HepG2 (cell line): Measurements from ENCODE around the gene HHLA2. TPM values are rescaled to one million over a fixed set of nuclear protein-coding genes. Genes with fewer than 3 reads are reported as not detected.

ENCODE experiments used
- ATAC-seq: fragments of 200-7000 bp; cut with Tn5 transposase; 3 replicates; pipeline ENCODE4 v1.9.1; 2020; ENCODE audit warnings: mild to moderate bottlenecking, moderate library complexity
- BruUV-seq: library from RNA; stranded (reverse); fragments of 400-500 nt; replicated peaks from 2 replicates; lab custom pipeline; 2021; lab: Mats Ljungman, UMichigan
- CTCF ChIA-PET: fragments of 300-600 bp; formaldehyde crosslinking; extraction: SDS; loops from one replicate; lab custom pipeline; 2021; ENCODE audit warnings: low total read pairs, inconsistent platforms, low intra/inter-chr PET ratio; lab: Yijun Ruan, JAX
- POLR2A ChIA-PET: fragments of 350-600 bp; sonication (Branson Sonifier 250); formaldehyde crosslinking; loops from one replicate; lab custom pipeline; 2020; ENCODE audit warnings: antibody characterized with exemption, inconsistent platforms; lab: Yijun Ruan, JAX
- DNase-seq: peaks from one replicate; pipeline ENCODE4 v3.0.0-alpha.2; 2015; ENCODE audit warnings: low spot score
- FAIRE-seq: peaks from 3 replicates; lab custom pipeline; 2011; peaks lifted over from hg19 to GRCh38; lab: Jason Lieb, UNC
- H2AFZ ChIP-seq: one replicate; pipeline ENCODE4 v1.6.1; 2011; ENCODE audit warnings: low read length, inconsistent platforms
- H3K27ac ChIP-seq: fragments of 300-600 bp; 3 replicates; pipeline ENCODE4 v1.8.0; 2011; ENCODE audit warnings: mixed run types, mild to moderate bottlenecking, mixed read lengths, low read length, inconsistent platforms; ENCODE audit not compliant: insufficient read depth; ENCODE audit errors: extremely low read length
- H3K27me3 ChIP-seq, 2 experiments: fragments of 200-600 bp in 1 of 2; 2 replicates in 1 of 2; 3 replicates in 1 of 2; pipeline versions ENCODE4 v1.6.0 to v1.8.0; 2011; ENCODE audit warnings: low read length in 2 of 2, mild to moderate bottlenecking in 2 of 2, moderate library complexity in 2 of 2, inconsistent platforms in 1 of 2; ENCODE audit not compliant: insufficient read depth in 2 of 2, control insufficient read depth in 1 of 2
- H3K36me3 ChIP-seq, 2 experiments: fragments of 200-600 bp in 1 of 2; replicated peaks in 1 of 2; 2 replicates in 1 of 2; 3 replicates in 1 of 2; pipeline versions ENCODE4 v1.5.1 to v1.8.0; 2011; ENCODE audit warnings: low read length in 2 of 2, inconsistent platforms in 1 of 2; ENCODE audit not compliant: insufficient read depth in 2 of 2, control insufficient read depth in 1 of 2
- H3K4me1 ChIP-seq: 2 replicates; pipeline ENCODE4 v1.5.1; 2012; ENCODE audit warnings: low read length, inconsistent platforms; ENCODE audit not compliant: insufficient read depth
- H3K4me2 ChIP-seq: 2 replicates; pipeline ENCODE4 v1.6.0; 2011; ENCODE audit warnings: low read depth, low read length, inconsistent platforms
- H3K4me3 ChIP-seq, 3 experiments: fragments of 200-600 bp in 1 of 3; sonication (generic), shearing (Covaris generic) in 1 of 3; replicated peaks in 1 of 3; 2 replicates each; pipeline ENCODE4 v1.5.1; 2011 to 2016; ENCODE audit warnings: low read length in 3 of 3, inconsistent platforms in 2 of 3, low read depth in 2 of 3, mild to moderate bottlenecking in 2 of 3, control low read depth in 1 of 3, mixed read lengths in 1 of 3; ENCODE audit not compliant: insufficient read depth in 1 of 3
- H3K79me2 ChIP-seq: one replicate; pipeline ENCODE4 v1.6.1; 2011; ENCODE audit warnings: low read length, inconsistent platforms; ENCODE audit not compliant: insufficient read depth
- H3K9ac ChIP-seq: 2 replicates; pipeline ENCODE4 v1.6.0; 2011; ENCODE audit warnings: mild to moderate bottlenecking, low read depth, low read length, inconsistent platforms; ENCODE audit not compliant: insufficient read depth
- H3K9me3 ChIP-seq: 2 replicates; pipeline ENCODE4 v1.5.1; 2012; ENCODE audit warnings: mild to moderate bottlenecking, low read length
- H4K20me1 ChIP-seq: 2 replicates; pipeline ENCODE4 v1.6.0; 2011; ENCODE audit warnings: inconsistent platforms, mild to moderate bottlenecking, low read length, moderate library complexity; ENCODE audit not compliant: insufficient read depth
- ATF7 ChIP-seq, 2 experiments: fragments of 450-650 bp in 1 of 2; sonication (generic) in 1 of 2; formaldehyde crosslinking in 1 of 2; IDR thresholded peaks; 2 replicates each; pipeline versions ENCODE4 v1.4.0 to v1.6.1; 2016 to 2020; ENCODE audit warnings: antibody characterized with exemption in 1 of 2, mild to moderate bottlenecking in 1 of 2, missing genetic modification reagents in 1 of 2
- CBX1 ChIP-seq: IDR thresholded peaks from one replicate; pipeline ENCODE4 v1.6.1; 2016; ENCODE audit warnings: antibody characterized with exemption, low read depth
- DBP ChIP-seq: sonication (generic); formaldehyde crosslinking; IDR thresholded peaks from 2 replicates; pipeline ENCODE4 v1.4.0; 2020; ENCODE audit warnings: missing genetic modification reagents; ENCODE audit errors: not compliant biosample characterization
- LRRFIP1 ChIP-seq: sonication (generic); formaldehyde crosslinking; conservative IDR thresholded peaks from 2 replicates; pipeline ENCODE4 v1.4.0; 2020; ENCODE audit warnings: missing genetic modification reagents
- MTA3 ChIP-seq: sonication (generic); formaldehyde crosslinking; IDR thresholded peaks from 2 replicates; pipeline ENCODE4 v1.4.0; 2020; ENCODE audit warnings: missing genetic modification reagents
- NFE2 ChIP-seq: sonication (generic); formaldehyde crosslinking; IDR thresholded peaks from 2 replicates; pipeline ENCODE4 v1.4.0; 2020; ENCODE audit warnings: missing genetic modification reagents
- PHF21A ChIP-seq: sonication (generic); formaldehyde crosslinking; IDR thresholded peaks from 2 replicates; pipeline ENCODE4 v1.5.0; 2020; ENCODE audit warnings: mild to moderate bottlenecking, missing genetic modification reagents
- POLR2AphosphoS5 ChIP-seq: IDR thresholded peaks from 2 replicates; pipeline ENCODE4 v1.6.1; 2012; ENCODE audit warnings: low read depth, low read length
- RBM22 ChIP-seq: fragments of 200-400 bp; formaldehyde crosslinking; optimal IDR thresholded peaks from 2 replicates; pipeline ENCODE3; 2017; ENCODE audit warnings: mild to moderate bottlenecking, low read length, moderate library complexity
- RXRB ChIP-seq: IDR thresholded peaks from 2 replicates; pipeline ENCODE4 v1.6.1; 2016; ENCODE audit warnings: borderline replicate concordance, missing genetic modification reagents, missing compliant biosample characterization
- SNRNP70 ChIP-seq: fragments of 200-400 bp; formaldehyde crosslinking; IDR thresholded peaks from 2 replicates; pipeline ENCODE4 v1.6.1; 2017; ENCODE audit warnings: mild to moderate bottlenecking, low read depth, low read length, moderate library complexity
- TBX3 ChIP-seq: fragments of 450-650 bp; IDR thresholded peaks from 2 replicates; pipeline ENCODE4 v1.6.1; 2017; ENCODE audit warnings: antibody characterized with exemption, mild to moderate bottlenecking, inconsistent platforms, borderline replicate concordance
- U2AF2 ChIP-seq: fragments of 200-400 bp; formaldehyde crosslinking; IDR thresholded peaks from 2 replicates; pipeline ENCODE4 v1.6.1; 2017; ENCODE audit warnings: low read depth, mild to moderate bottlenecking, low read length
- ZNF136 ChIP-seq: sonication (generic); formaldehyde crosslinking; IDR thresholded peaks from 2 replicates; pipeline ENCODE4 v1.8.1; 2022; ENCODE audit warnings: low read depth, mild to moderate bottlenecking, moderate library complexity, missing genetic modification reagents
- ZNF446 ChIP-seq: sonication (generic); formaldehyde crosslinking; IDR thresholded peaks from 2 replicates; pipeline ENCODE4 v1.5.0; 2020; ENCODE audit warnings: mild to moderate bottlenecking, missing genetic modification reagents
- ZNF496 ChIP-seq: sonication (generic); formaldehyde crosslinking; IDR thresholded peaks from 2 replicates; pipeline ENCODE4 v1.8.1; 2023; ENCODE audit warnings: mild to moderate bottlenecking, moderate library complexity, missing genetic modification reagents; ENCODE audit not compliant: insufficient replicate concordance
- ZNF776 ChIP-seq: sonication (generic); formaldehyde crosslinking; IDR thresholded peaks from 2 replicates; pipeline ENCODE4 v1.4.0; 2020; ENCODE audit warnings: mild to moderate bottlenecking, missing genetic modification reagents
- ZSCAN21 ChIP-seq: sonication (generic); formaldehyde crosslinking; IDR thresholded peaks from 2 replicates; pipeline ENCODE4 v1.8.0; 2022; ENCODE audit warnings: mild to moderate bottlenecking, missing genetic modification reagents, moderate library complexity, borderline replicate concordance
- WGBS: methylation state at CpG from one replicate; pipeline ENCODE4 v1.1.6; 2017; ENCODE audit warnings: low lambda C conversion rate; 5-methylcytosine and 5-hydroxymethylcytosine counted together
- in situ Hi-C: cut with HindIII; loops from 2 replicates; pipeline ENCODE4 v1.10.0; 2017; ENCODE audit warnings: low pct_unique_long_range_greater_than_20kb; ENCODE audit not compliant: extremely low pct_ligation_motif_present
- intact Hi-C: fragments of 100-400 bp; cut with micrococcal nuclease; formaldehyde crosslinking; loops from one replicate; pipeline ENCODE4 v1.10.0; 2022; ENCODE audit not compliant: unreplicated experiment
- polyA plus RNA-seq, 8 experiments: library from polyadenylated mRNA; depleted of rRNA in 3 of 8; stranded (reverse) in 7 of 8; unstranded in 1 of 8; fragments of >200 nt; fragmentation: Illumina TruSeq in 4 of 8; extraction: Trizol in 4 of 8; gene quantifications; 2 replicates each; pipeline versions ENCODE4 v1.2.1 to v1.2.3, GENCODE V29; 2011 to 2016; ENCODE audit warnings: low read depth in 4 of 8, missing spikeins in 1 of 8, mixed read lengths in 1 of 8; ENCODE audit not compliant: insufficient read depth in 1 of 8
- total RNA-seq, 5 experiments: library from RNA; depleted of rRNA; stranded (reverse); fragments of >200 nt; fragmentation: Illumina TruSeq; extraction: Trizol; gene quantifications; 2 replicates each; pipeline ENCODE4 v1.2.3, GENCODE V29; 2016; ENCODE audit warnings: low read depth in 1 of 5

Gene HHLA2
- total and polyA plus RNA-seq, 2 of the 13 experiments (the other 11 are each of a cell fraction or from before 2014, with no cell fraction given) = not detected

GRCh38 chr3:108394563-108394962 lies 98.2 kb downstream of the HHLA2 start (continued):
- no peak for TF ChIP-seq RXRB
- TF ChIP-seq RBM22 = no peak
- TF ChIP-seq TBX3 = no peak
- no peak for TF ChIP-seq ATF7 (IDR thresholded peaks at IDR 0.05)
- no peak for TF ChIP-seq ATF7 (CRISPR knock-in tag; IDR thresholded peaks at IDR 0.05)
- no peak for TF ChIP-seq POLR2AphosphoS5
- TF ChIP-seq MTA3 (CRISPR knock-in tag) = no peak
- no peak for TF ChIP-seq ZSCAN21 (CRISPR knock-in tag)
- no peak for TF ChIP-seq U2AF2
- no peak for TF ChIP-seq DBP (CRISPR knock-in tag)
- no peak for TF ChIP-seq CBX1
- TF ChIP-seq NFE2 (CRISPR knock-in tag) = no peak
- TF ChIP-seq ZNF496 = no peak
- TF ChIP-seq SNRNP70 = no peak

- Histone ChIP-seq H3K9ac (no peak overlapping the region), H3K4me2 (no peak overlapping the region), H3K27ac (no peak overlapping the region), H3K4me3 (no peak overlapping the region), H3K79me2 (no peaks in the 10 kb centered on the region), H2AFZ (no peak overlapping the region), H3K4me1 (no peaks in the 10 kb centered on the region), H3K9me3 (no peaks in the 10 kb centered on the region), H3K36me3 (no peaks in the 10 kb centered on the region), H3K27me3 (peaks cover 0 to 1% of the 10 kb centered on the region in 2 experiments; a peak in 1 of 5 replicates), H4K20me1 (no peaks in the 10 kb centered on the region)
- no TSS peak for BruUV-seq
- ChIA-PET POLR2A (no interaction called here), CTCF (no interaction called here)
- ATAC-seq = no peak
- intact Hi-C loops (no loop called here), in situ Hi-C loops (no loop called here)
- no peak for FAIRE-seq
- TF ChIP-seq ZNF136 (CRISPR knock-in tag) (no peak), ZNF446 (CRISPR knock-in tag) (no peak), ZNF776 (CRISPR knock-in tag) (no peak), LRRFIP1 (CRISPR knock-in tag) (no peak), PHF21A (CRISPR knock-in tag) (no peak)
- WGBS = 10% methylated on average over 1 of the region's 1 CpG
- DNase-seq = no peak
Observed at GRCh38 chr3:108396336-108396735, 100.0 kb downstream of the HHLA2 start.
